Right renal pelvis (tissue), 4 donors: ENCODE results near the gene KIF9. TPM values are rescaled to one million over a fixed set of nuclear protein-coding genes. Genes with fewer than 3 reads are reported as not detected.
A peak's percentile ranks its signal among the peaks of the same experiment; 100 is the strongest.
"Not testable (repeated sequence)": the region's sequence is repeated elsewhere in the genome, so short reads cannot be mapped to it uniquely, and the experiment has no call there.

Experiments used
- DNase-seq, 4 donors: peaks; one replicate each; pipeline ENCODE4 v3.0.0-alpha.2; 2013; ENCODE audit warnings: low read depth in 4 of 4, low spot score in 3 of 4, missing footprints in 1 of 4
- polyA plus RNA-seq, 4 donors: library from polyadenylated mRNA; unstranded; fragments of 120-200 nt; gene quantifications; one replicate each; pipeline ENCODE4 v1.2.1, GENCODE V29; 2013; ENCODE audit not compliant: insufficient read length in 4 of 4

The KIF9 gene
- polyA plus RNA-seq, 4 donors, result 21.9 to 24.9 (median 23.8) TPM

DNA sequence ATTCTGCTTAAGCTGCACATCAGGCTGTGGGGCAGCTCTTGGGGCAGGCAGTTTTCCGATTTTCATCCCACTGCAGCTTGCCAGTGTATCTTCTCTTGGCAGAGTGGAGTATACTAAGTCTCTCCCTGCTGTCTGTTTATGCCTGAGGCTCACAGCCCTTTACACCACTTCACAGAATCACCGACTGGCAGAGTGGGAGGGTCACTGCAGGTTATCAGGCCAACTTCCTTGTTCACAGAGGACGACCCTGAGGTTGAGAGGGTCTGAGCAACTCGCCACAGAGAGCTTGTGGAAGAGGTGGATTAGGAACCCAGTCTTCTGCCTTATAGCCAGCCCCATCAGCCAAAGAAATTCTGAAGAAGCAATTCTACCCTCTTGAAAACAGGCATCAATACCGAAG, 30.9 kb downstream of the KIF9 start:
- no peak for DNase-seq

DNA sequence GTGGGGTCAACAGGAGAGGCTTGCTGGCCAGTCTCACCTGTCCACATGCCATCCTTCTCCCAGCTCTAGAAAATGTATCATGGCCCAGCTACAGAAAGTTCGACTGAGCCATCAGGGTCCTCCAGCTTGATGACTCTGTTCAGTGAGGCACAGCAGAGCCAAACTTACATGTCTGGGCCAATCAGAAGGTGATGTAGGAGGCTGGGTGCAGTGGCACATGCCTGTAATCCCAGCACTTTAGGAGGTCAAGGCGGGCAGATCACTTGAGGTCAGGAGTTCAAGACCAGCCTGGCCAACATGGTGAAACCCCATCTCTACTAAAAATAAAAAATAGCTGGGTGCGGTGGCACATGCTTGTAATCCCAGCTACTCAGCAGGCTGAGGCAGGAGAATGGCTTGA, 31.5 kb downstream of the KIF9 start:
- not testable (repeated sequence) for DNase-seq

- peak in 1 of 4 donors; percentile 10 for DNase-seq
These were observed 32.1 kb downstream of the KIF9 start for GRCh38 chr3:47250309-47251060.

DNA sequence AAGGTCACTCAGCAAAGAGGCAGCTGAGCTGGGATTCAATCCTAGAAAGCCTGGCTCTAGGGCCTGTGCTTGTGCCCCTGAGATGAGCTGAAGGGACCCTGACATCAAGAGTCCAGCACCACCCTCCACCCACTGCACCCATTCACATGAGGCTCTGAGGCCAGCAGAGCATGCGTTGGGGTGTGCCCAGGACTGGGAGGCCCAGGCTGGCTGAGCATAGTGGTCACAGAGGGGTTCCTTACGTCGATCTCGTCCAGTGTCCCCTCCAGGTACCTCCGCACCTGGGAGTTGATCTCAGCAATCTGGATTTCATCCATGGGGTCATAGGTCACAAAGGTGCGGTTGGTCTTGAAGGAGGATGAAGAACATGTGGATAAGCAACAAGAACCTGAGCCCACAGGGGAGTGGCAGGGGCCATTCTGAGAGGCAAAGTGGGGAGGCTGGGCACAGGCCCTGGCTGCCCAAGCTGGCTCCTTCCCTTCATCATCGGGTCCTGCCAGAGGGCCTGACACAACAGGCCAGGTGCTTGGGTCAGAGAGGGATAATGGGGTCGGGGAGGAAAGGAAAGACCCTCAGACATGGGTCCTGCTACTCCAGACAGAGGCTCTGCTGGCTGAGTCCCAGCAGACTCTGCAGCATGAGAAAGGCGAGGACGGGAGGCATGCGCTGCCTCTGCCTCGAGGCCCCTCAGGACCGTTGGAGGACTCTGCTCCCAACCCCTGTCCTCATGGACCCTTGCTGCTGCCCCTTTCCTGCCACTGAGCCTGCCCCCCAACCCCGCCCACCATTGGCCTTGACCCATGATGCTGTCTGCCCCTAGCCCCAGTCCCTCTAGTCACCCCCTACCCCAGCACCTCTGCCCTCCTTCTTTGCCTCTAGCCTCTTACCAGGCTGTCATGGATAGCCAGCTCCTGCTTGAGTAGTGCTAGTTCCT, 35.2 kb downstream of the KIF9 start:
- no peak for DNase-seq

- no peak for DNase-seq
These were observed 37.3 kb downstream of the KIF9 start for GRCh38 chr3:47245271-47245670.

DNA sequence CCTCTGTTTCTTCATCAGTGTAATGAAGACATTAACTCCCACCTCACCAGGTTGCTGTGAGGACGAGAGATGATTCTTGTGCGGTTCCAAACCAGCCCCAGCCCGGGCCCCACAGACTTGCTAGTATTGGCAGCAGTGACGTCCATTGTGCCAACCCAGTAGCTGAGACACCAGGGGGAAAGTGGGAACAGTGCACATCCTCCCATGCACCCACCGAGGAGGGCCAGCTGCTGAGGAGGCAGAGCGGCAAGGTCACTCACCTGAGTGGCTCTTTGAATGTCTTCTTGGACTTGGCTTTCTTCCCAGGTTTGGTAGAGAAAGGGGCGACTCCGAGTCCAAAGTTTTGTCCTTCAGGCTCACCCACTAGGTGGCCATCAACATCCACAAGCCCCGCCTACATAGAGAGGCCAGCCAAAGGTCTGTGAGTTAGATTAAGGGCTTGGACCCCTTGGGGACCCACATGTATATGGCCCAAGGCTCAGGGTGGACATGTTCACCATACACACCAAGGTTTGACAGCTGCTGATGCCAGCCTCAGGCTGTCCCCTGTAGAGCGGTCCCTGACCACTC, 38.0 kb downstream of the KIF9 start:
- no peak for DNase-seq

DNA sequence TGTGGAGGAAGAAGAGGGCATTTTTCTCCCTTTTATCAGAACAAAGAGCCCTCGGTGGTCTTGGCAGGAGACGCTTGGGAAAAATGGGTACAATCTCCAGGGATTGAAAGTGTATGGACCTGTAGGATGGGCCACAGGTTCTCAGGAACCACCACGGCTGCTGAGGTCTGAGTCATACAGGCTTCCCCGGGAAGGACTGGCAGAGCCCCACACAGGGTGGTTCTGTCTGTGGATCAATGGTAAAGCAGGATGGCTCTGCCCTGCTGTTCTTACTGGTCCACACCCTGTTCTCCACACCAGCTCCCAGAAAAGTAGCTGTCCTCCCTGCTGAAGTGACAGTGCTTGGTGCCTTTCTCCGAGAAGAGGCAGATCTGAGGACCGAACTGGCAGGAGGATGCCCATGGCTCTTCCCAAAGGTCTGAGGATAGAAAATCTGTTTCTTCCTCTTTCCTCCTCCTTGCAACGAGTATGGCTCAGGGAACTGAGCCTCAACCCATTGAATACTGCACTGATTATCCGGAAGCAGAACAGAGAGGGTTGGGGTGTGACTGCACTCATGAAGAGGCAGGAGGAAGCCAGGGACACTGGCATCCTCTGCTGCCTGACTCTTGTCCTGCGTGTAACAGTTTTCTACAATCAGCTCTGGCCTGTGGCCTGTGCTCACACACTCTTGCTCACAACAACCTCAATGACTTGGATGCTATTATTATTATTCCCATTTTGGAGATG, 39.0 kb downstream of the KIF9 start:
- no peak for DNase-seq

DNA sequence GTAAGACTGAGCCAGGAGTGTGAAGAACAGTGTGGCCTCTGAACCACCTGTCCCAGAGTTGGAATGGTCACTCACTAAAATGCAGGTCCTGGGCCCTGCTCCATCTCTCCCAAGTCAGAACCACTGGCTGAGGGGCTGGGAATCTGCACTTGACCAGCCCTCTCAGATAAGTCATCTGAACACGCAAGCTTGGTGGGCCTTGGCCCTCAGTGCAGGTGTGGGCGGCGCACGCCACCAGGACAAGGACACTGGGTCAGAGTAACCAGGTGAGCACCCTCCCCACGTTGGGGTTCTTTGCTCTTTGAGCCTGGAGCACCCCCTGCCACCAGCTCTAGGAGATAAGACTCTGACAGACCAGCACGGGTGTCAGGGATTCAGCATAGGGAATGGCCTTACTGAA, 42.7 kb downstream of the KIF9 start:
- DNase-seq, result no peak

DNA sequence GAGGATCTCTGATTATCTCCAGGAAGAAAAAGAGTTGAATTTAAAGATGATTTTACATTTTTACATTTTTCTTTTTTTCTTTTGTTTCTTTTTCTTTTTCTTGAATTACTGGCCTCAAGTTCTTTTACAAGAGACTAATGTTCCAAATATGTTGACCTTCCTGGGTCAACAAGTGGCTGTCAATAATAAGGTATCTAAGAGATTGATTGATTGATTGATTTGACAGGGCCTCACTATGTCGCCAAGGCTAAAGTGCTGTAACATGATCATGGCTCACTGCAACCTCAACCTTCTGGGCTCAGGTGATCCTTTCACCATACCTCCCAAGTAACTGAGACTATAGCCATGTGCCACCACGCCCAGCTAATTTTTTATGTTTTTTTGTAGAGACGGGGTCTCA, 44.6 kb downstream of the KIF9 start:
- DNase-seq, result no peak

- no peak for DNase-seq
These were observed 54.5 kb downstream of the KIF9 start for GRCh38 chr3:47228088-47228487.

- DNase-seq, result no peak
These were observed 54.9 kb downstream of the KIF9 start for GRCh38 chr3:47227678-47228077.

GRCh38 chr3:47225310-47225906, 57.2 kb downstream of the KIF9 start:
- no peak for DNase-seq

GRCh38 chr3:47223755-47224154, 58.8 kb downstream of the KIF9 start:
- no peak for DNase-seq

- DNase-seq, result no peak
These were observed 60.8 kb downstream of the KIF9 start for GRCh38 chr3:47221798-47222197.

GRCh38 chr3:47210863-47211405, 71.7 kb downstream of the KIF9 start:
- DNase-seq, result no peak

- not testable (repeated sequence) for DNase-seq
These were observed 76.6 kb downstream of the KIF9 start for GRCh38 chr3:47206022-47206421.

- no peak for DNase-seq
These were observed 77.7 kb downstream of the KIF9 start for GRCh38 chr3:47204875-47205274.

DNA sequence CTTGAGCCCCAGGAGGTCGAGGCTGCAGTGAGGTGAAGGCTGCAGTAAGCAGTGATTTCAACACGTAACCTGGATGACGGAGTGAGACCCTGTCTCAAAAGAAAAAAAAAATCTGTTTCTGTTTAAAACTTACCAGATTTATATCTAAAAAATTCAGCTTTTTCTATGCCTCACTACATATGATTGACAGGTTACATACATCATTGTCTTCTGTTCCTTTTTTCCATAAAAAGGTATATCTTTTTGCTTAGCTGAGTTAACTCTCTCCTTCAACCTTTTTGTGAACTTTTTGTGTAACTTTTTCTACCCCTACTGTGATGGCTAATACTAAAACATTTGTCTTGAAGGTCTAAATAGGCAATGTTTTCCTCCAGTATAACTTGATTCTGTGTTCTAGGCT, 80.1 kb downstream of the KIF9 start:
- no peak for DNase-seq

DNA sequence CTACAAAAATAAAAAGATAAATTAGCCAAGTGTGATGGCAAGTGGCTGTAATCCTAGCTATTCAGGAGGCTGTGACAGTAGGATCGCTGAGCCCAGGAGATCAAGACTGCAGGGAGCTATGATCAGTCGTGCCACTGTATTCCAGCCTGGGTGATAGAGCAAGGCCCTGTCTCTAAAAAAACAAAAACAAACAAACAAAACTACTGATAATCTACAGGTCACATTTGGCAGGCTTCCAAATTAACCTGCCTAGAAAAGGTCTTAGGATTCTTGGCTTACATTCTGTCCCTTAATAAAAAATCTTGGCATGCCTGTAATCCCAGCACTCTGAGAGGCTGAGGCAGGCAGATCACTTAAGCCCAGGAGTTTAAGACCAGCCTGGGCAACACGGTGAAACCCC, 85.3 kb downstream of the KIF9 start:
- DNase-seq, result no peak

DNA sequence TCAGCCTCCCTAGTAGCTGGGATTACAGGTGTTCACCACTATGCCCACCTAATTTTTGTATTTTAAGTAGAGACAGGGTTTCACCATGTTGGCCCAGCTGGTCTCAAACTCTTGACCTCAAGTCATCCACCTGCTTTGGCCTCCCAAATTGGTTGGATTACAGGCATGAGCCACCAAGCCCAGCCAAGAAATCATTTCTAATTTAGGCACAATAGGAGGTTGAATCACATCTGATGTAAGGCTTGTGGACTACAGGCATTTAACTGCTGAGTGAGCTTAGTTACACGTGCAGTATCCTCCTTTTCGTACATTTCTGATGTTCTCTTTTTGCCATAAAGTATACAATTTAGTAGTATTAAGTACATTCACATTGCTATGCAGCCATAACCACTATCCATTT, 87.6 kb downstream of the KIF9 start:
- DNase-seq, result no peak
